GM19455 (cell line): ENCODE data around the gene VCX2.
"Not testable (repeated sequence)": the region's sequence is repeated elsewhere in the genome, so short reads cannot be mapped to it uniquely, and the experiment has no call there.

Source experiments
- ATAC-seq: cut with Tn5 transposase; IDR thresholded peaks from one replicate; pipeline ENCODE4 v1.9.1; 2021; ENCODE audit not compliant: unreplicated experiment

VCX2 gene

GRCh38 chrX:8122538-8122937 is 48.5 kb downstream of the VCX2 start:
- no peak for ATAC-seq

- ATAC-seq = not testable (repeated sequence)
These were observed 49.7 kb downstream of the VCX2 start for GRCh38 chrX:8121391-8121790.
